Medulla oblongata (tissue), 1 donor: ENCODE measurements around the gene SRPK3.

ENCODE experiments used
- DNase-seq: peaks from one replicate; pipeline ENCODE4 v3.0.0-alpha.2; 2015; ENCODE audit errors: extremely low spot score

Gene SRPK3

GRCh38 chrX:153784325-153784967 is 3.6 kb downstream of the SRPK3 start:
- no peak for DNase-seq

- DNase-seq = no peak
These were observed 5.8 kb downstream of the SRPK3 start for GRCh38 chrX:153786669-153787068.

GRCh38 chrX:153789654-153790053 is 8.8 kb downstream of the SRPK3 start:
- no peak for DNase-seq

GRCh38 chrX:153791104-153791852 is 10.4 kb downstream of the SRPK3 start:
- no peak for DNase-seq

- DNase-seq = no peak
These were observed 11.5 kb downstream of the SRPK3 start for GRCh38 chrX:153792368-153792767.

GRCh38 chrX:153793291-153793690 is 12.4 kb downstream of the SRPK3 start:
- DNase-seq = no peak

- DNase-seq = peak; percentile 93
These were observed 13.4 kb downstream of the SRPK3 start, which contains the start of the genes IDH3G and SSR4 for GRCh38 chrX:153794018-153794896. IDH3G (minus strand) TSS chrX:153794375; CDS start chrX:153794326, 49 bp downstream. SSR4 (plus strand) TSS chrX:153794668; CDS start chrX:153794688, 20 bp downstream.

GRCh38 chrX:153794897-153795816 is 14.3 kb downstream of the SRPK3 start:
- DNase-seq = no peak

GRCh38 chrX:153797415-153798015 is 16.7 kb downstream of the SRPK3 start:
- no peak for DNase-seq

- DNase-seq = no peak
These were observed 18.5 kb downstream of the SRPK3 start for GRCh38 chrX:153799326-153799725.

- DNase-seq = peak; percentile 38
These were observed 19.4 kb downstream of the SRPK3 start for GRCh38 chrX:153800177-153800722.

GRCh38 chrX:153800746-153801145 is 19.9 kb downstream of the SRPK3 start:
- peak; percentile 22 for DNase-seq

GRCh38 chrX:153801669-153802068 is 20.8 kb downstream of the SRPK3 start:
- DNase-seq = no peak

- DNase-seq = no peak
These were observed 21.7 kb downstream of the SRPK3 start for GRCh38 chrX:153802513-153803045.

GRCh38 chrX:153803211-153804099 is 22.6 kb downstream of the SRPK3 start:
- no peak for DNase-seq

- DNase-seq = no peak
These were observed 23.3 kb downstream of the SRPK3 start for GRCh38 chrX:153804100-153804595.

GRCh38 chrX:153804621-153805020 is 23.8 kb downstream of the SRPK3 start:
- DNase-seq = no peak

GRCh38 chrX:153805436-153805835 is 24.6 kb downstream of the SRPK3 start:
- no peak for DNase-seq
